GM18505 (cell line): ENCODE measurements around the gene SEMA6B.
"Not testable (repeated sequence)": the region's sequence is repeated elsewhere in the genome, so short reads cannot be mapped to it uniquely, and the experiment has no call there.

ENCODE experiments used
- ATAC-seq: cut with Tn5 transposase; IDR thresholded peaks from one replicate; pipeline ENCODE4 v1.9.1; 2021; ENCODE audit not compliant: unreplicated experiment
- POLR2A ChIP-seq: IDR thresholded peaks from 4 replicates; pipeline ENCODE4 v1.6.1; 2011; ENCODE audit warnings: borderline replicate concordance; ENCODE audit not compliant: insufficient read depth, insufficient read length; ENCODE audit errors: extremely low read depth

Gene SEMA6B

GRCh38 chr19:4571305-4571917, 11.9 kb upstream of the SEMA6B start:
- TF ChIP-seq POLR2A = no peak
- no peak for ATAC-seq

GRCh38 chr19:4570916-4571304, 11.4 kb upstream of the SEMA6B start:
- ATAC-seq = no peak
- no peak for TF ChIP-seq POLR2A

GRCh38 chr19:4570402-4570801, 10.9 kb upstream of the SEMA6B start:
- no peak for TF ChIP-seq POLR2A
- ATAC-seq = no peak

GRCh38 chr19:4568886-4569285, 9.4 kb upstream of the SEMA6B start:
- no peak for TF ChIP-seq POLR2A
- no peak for ATAC-seq

GRCh38 chr19:4567584-4568071, 8.1 kb upstream of the SEMA6B start:
- no peak for TF ChIP-seq POLR2A

GRCh38 chr19:4566402-4567051, 7.0 kb upstream of the SEMA6B start:
- no peak for TF ChIP-seq POLR2A
- no peak for ATAC-seq

More at GRCh38 chr19:4567584-4568071, 8.1 kb upstream of the SEMA6B start:
- ATAC-seq = no peak

GRCh38 chr19:4563562-4563961, 4.1 kb upstream of the SEMA6B start:
- ATAC-seq = not testable (repeated sequence)

- ATAC-seq = not testable (repeated sequence)
Observed at GRCh38 chr19:4562085-4562484, 2.6 kb upstream of the SEMA6B start.

GRCh38 chr19:4557971-4558941, 1.2 kb downstream of the SEMA6B start:
- no peak for ATAC-seq

GRCh38 chr19:4557144-4557970, 2.1 kb downstream of the SEMA6B start:
- no peak for TF ChIP-seq POLR2A
- ATAC-seq = no peak

More at GRCh38 chr19:4557971-4558941, 1.2 kb downstream of the SEMA6B start:
- no peak for TF ChIP-seq POLR2A

- TF ChIP-seq POLR2A = no peak
- no peak for ATAC-seq
Observed at GRCh38 chr19:4556597-4557127, 2.8 kb downstream of the SEMA6B start.

GRCh38 chr19:4555657-4556561, 3.6 kb downstream of the SEMA6B start:
- no peak for TF ChIP-seq POLR2A
- no peak for ATAC-seq
